H9 (cell line): ENCODE measurements around the gene NFATC2IP. TPM values are rescaled to one million over a fixed set of nuclear protein-coding genes. Genes with fewer than 3 reads are reported as not detected.

ENCODE experiments used
- DNase-seq: peaks from one replicate; pipeline ENCODE4 v3.0.0-alpha.2; 2017
- H2AFZ ChIP-seq: one replicate; pipeline ENCODE4 v1.6.1; 2013; ENCODE audit warnings: mild to moderate bottlenecking, low read length, control low read depth, moderate library complexity
- H2AK5ac ChIP-seq: 2 replicates; pipeline ENCODE4 v1.6.1; 2013; ENCODE audit warnings: low read length, control low read depth, mixed read lengths; ENCODE audit not compliant: insufficient read length
- H2BK120ac ChIP-seq: one replicate; pipeline ENCODE4 v1.6.1; 2013; ENCODE audit warnings: low read depth, mild to moderate bottlenecking, low read length, control low read depth, inconsistent platforms; ENCODE audit not compliant: poor library complexity, severe bottlenecking
- H2BK12ac ChIP-seq: 2 replicates; pipeline ENCODE4 v1.6.1; 2013; ENCODE audit warnings: low read length, control low read depth, mixed read lengths, low read depth; ENCODE audit not compliant: insufficient read length
- H2BK15ac ChIP-seq: 2 replicates; pipeline ENCODE4 v1.6.1; 2013; ENCODE audit warnings: low read depth, low read length, control low read depth
- H2BK20ac ChIP-seq: one replicate; pipeline ENCODE4 v1.6.1; 2013; ENCODE audit warnings: low read depth, mild to moderate bottlenecking, low read length, control low read depth, inconsistent platforms; ENCODE audit not compliant: poor library complexity, severe bottlenecking
- H2BK5ac ChIP-seq: 2 replicates; pipeline ENCODE4 v1.6.1; 2013; ENCODE audit warnings: low read length, control low read depth, mixed read lengths; ENCODE audit not compliant: insufficient read length
- H3K14ac ChIP-seq: 2 replicates; pipeline ENCODE4 v1.6.1; 2013; ENCODE audit warnings: low read length, control low read depth; ENCODE audit not compliant: insufficient read depth
- H3K18ac ChIP-seq: 2 replicates; pipeline ENCODE4 v1.6.1; 2013; ENCODE audit warnings: low read depth, mild to moderate bottlenecking, mixed read lengths, low read length, control low read depth; ENCODE audit not compliant: insufficient read length
- H3K23ac ChIP-seq: 2 replicates; pipeline ENCODE4 v1.6.1; 2013; ENCODE audit warnings: low read length, control low read depth, mixed read lengths, low read depth; ENCODE audit not compliant: insufficient read length
- H3K23me2 ChIP-seq: 2 replicates; pipeline ENCODE4 v1.6.1; 2013; ENCODE audit warnings: low read depth, mild to moderate bottlenecking, mixed read lengths, low read length, control low read depth; ENCODE audit not compliant: insufficient read length, poor library complexity, severe bottlenecking
- H3K27ac ChIP-seq: 2 replicates; pipeline ENCODE4 v1.5.1; 2013; ENCODE audit warnings: low read length, control low read depth, mixed read lengths, low read depth; ENCODE audit not compliant: insufficient read length
- H3K27me3 ChIP-seq: 2 replicates; pipeline ENCODE4 v1.6.1; 2013; ENCODE audit warnings: low read length, control low read depth, inconsistent platforms; ENCODE audit not compliant: insufficient read depth
- H3K4ac ChIP-seq: 2 replicates; pipeline ENCODE4 v1.6.1; 2013; ENCODE audit warnings: low read depth, mild to moderate bottlenecking, control low read depth, inconsistent platforms, low read length, moderate library complexity
- H3K4me1 ChIP-seq: 2 replicates; pipeline ENCODE4 v1.6.1; 2013; ENCODE audit warnings: low read length, control low read depth, inconsistent platforms; ENCODE audit not compliant: insufficient read depth
- H3K4me2 ChIP-seq: 2 replicates; pipeline ENCODE4 v1.6.1; 2013; ENCODE audit warnings: low read length, control low read depth, mixed read lengths; ENCODE audit not compliant: insufficient read length, insufficient read depth
- H3K56ac ChIP-seq: 2 replicates; pipeline ENCODE4 v1.6.1; 2013; ENCODE audit warnings: low read depth, mild to moderate bottlenecking, mixed read lengths, low read length, control low read depth; ENCODE audit not compliant: insufficient read length
- H3K79me1 ChIP-seq: 2 replicates; pipeline ENCODE4 v1.6.1; 2013; ENCODE audit warnings: low read depth, mild to moderate bottlenecking, moderate library complexity, low read length, control low read depth, inconsistent platforms; ENCODE audit not compliant: insufficient read depth, poor library complexity, severe bottlenecking
- H3K79me2 ChIP-seq: 2 replicates; pipeline ENCODE4 v1.6.1; 2013; ENCODE audit warnings: low read length, control low read depth, inconsistent platforms; ENCODE audit not compliant: insufficient read depth
- H3K9ac ChIP-seq: 2 replicates; pipeline ENCODE4 v1.6.1; 2013; ENCODE audit warnings: low read length, control low read depth, mixed read lengths; ENCODE audit not compliant: insufficient read length; ENCODE audit errors: extremely low read depth
- H3K9me3 ChIP-seq: one replicate; pipeline ENCODE4 v1.6.1; 2013; ENCODE audit warnings: low read depth, low read length, inconsistent platforms; ENCODE audit not compliant: control insufficient read depth
- H3T11ph ChIP-seq: one replicate; pipeline ENCODE4 v1.6.1; 2013; ENCODE audit warnings: mild to moderate bottlenecking, low read length, control low read depth, inconsistent platforms
- H4K20me1 ChIP-seq: one replicate; pipeline ENCODE4 v1.6.1; 2013; ENCODE audit not compliant: control insufficient read depth, insufficient read length, insufficient read depth
- H4K5ac ChIP-seq: 2 replicates; pipeline ENCODE4 v1.6.1; 2013; ENCODE audit warnings: low read depth, mild to moderate bottlenecking, mixed read lengths, low read length, control low read depth; ENCODE audit not compliant: insufficient read length
- H4K8ac ChIP-seq: replicated peaks from 2 replicates; pipeline ENCODE4 v1.6.1; 2013; ENCODE audit warnings: low read length, control low read depth, mixed read lengths, low read depth; ENCODE audit not compliant: insufficient read length
- H4K91ac ChIP-seq: 2 replicates; pipeline ENCODE4 v1.6.1; 2013; ENCODE audit warnings: low read depth, mild to moderate bottlenecking, moderate library complexity, mixed read lengths, low read length, control low read depth; ENCODE audit not compliant: insufficient read length
- H3K27ac Mint-ChIP-seq, 3 experiments: 2 replicates in 2 of 3; 3 replicates in 1 of 3; pipeline ENCODE4 v1.8.0; 2020 to 2021; ENCODE audit warnings: mixed read lengths in 3 of 3, mild to moderate bottlenecking in 1 of 3, moderate library complexity in 1 of 3
- H3K27me3 Mint-ChIP-seq: 2 replicates; pipeline ENCODE4 v1.8.0; 2021; ENCODE audit warnings: low read depth, mild to moderate bottlenecking, moderate library complexity, mixed read lengths
- H3K36me3 Mint-ChIP-seq, 3 experiments: 2 replicates in 2 of 3; 3 replicates in 1 of 3; pipeline ENCODE4 v1.8.0; 2020 to 2021; ENCODE audit warnings: low read depth in 3 of 3, mixed read lengths in 3 of 3; ENCODE audit not compliant: insufficient read depth in 1 of 3
- H3K4me1 Mint-ChIP-seq, 2 experiments: 2 replicates each; pipeline ENCODE4 v1.8.0; 2020; ENCODE audit warnings: mixed read lengths in 2 of 2
- H3K4me3 Mint-ChIP-seq, 2 experiments: 2 replicates in 1 of 2; 3 replicates in 1 of 2; pipeline ENCODE4 v1.8.0; 2020 to 2021; ENCODE audit warnings: mild to moderate bottlenecking in 2 of 2, mixed read lengths in 2 of 2, moderate library complexity in 1 of 2
- H3K9me3 Mint-ChIP-seq, 2 experiments: 2 replicates in 1 of 2; 3 replicates in 1 of 2; pipeline ENCODE4 v1.8.0; 2020; ENCODE audit warnings: mild to moderate bottlenecking in 2 of 2, mixed read lengths in 2 of 2, moderate library complexity in 1 of 2
- whole genome bisulfite sequencing: extraction: QIAGEN DNeasy Blood & Tissue Kit; methylation state at CpG from one replicate; pipeline ENCODE4 v1.1.7; 2013; ENCODE audit warnings: missing lambda C conversion rate, low lambda C conversion rate, mixed read lengths; ENCODE audit not compliant: insufficient read length; ENCODE audit errors: extremely low coverage; 5-methylcytosine and 5-hydroxymethylcytosine counted together
- total RNA-seq: library from RNA; stranded (reverse); gene quantifications from 2 replicates; pipeline ENCODE4 v1.2.1, GENCODE V29; 2021
- TF ChIP-seq, protein P1 (sequence below): fragments of 200-600 bp; sonication (generic); conservative IDR thresholded peaks from 3 replicates; pipeline ENCODE4 v1.8.0; 2021; ENCODE audit warnings: antibody characterized with exemption, mild to moderate bottlenecking

Gene NFATC2IP
- total RNA-seq, 1 experiment from 2014 or later, result 73.8 TPM

DNA sequence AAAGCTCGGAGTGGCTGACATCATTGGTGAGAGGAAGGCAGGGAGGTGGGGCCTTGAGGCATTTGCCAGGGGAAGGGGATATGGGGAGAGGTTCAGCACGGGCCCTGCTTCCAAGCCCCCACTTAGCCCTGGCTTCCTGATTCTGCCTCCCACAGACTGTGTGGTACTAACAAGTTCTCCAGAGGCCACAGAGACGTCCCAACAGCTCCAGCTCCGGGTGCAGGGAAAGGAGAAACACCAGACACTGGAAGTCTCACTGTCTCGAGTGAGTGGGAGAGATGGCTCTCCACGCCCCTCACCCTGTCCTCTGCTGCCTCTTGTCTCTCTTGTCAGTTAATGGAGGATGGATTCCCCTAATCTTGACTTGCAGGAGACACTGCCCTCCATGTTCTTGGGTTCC lies 8.1 kb downstream of the NFATC2IP start:
- Histone ChIP-seq H3K4me1 (no peaks in the 10 kb centered on the region), H2BK20ac (no peak overlapping the region), H3T11ph (no peak overlapping the region), H2BK12ac (no peak overlapping the region), H4K8ac (no peak overlapping the region), H3K27ac (no peak overlapping the region), H3K18ac (no peak overlapping the region), H2BK15ac (no peak overlapping the region), H3K79me1 (no peaks in the 10 kb centered on the region), H2BK5ac (no peak overlapping the region), H3K4me2 (no peak overlapping the region), H4K91ac (no peak overlapping the region), H4K20me1 (no peaks in the 10 kb centered on the region), H3K14ac (no peak overlapping the region), H4K5ac (no peak overlapping the region), H3K56ac (no peak overlapping the region), H3K4ac (no peak overlapping the region), H2AK5ac (no peak overlapping the region), H3K23ac (no peak overlapping the region), H3K9me3 (no peaks in the 10 kb centered on the region), H2AFZ (no peak overlapping the region), H2BK120ac (no peak overlapping the region), H3K23me2 (no peaks in the 10 kb centered on the region), H3K9ac (no peak overlapping the region), H3K27me3 (no peaks in the 10 kb centered on the region), H3K79me2 (no peaks in the 10 kb centered on the region)
- TF ChIP-seq, protein P1, sequence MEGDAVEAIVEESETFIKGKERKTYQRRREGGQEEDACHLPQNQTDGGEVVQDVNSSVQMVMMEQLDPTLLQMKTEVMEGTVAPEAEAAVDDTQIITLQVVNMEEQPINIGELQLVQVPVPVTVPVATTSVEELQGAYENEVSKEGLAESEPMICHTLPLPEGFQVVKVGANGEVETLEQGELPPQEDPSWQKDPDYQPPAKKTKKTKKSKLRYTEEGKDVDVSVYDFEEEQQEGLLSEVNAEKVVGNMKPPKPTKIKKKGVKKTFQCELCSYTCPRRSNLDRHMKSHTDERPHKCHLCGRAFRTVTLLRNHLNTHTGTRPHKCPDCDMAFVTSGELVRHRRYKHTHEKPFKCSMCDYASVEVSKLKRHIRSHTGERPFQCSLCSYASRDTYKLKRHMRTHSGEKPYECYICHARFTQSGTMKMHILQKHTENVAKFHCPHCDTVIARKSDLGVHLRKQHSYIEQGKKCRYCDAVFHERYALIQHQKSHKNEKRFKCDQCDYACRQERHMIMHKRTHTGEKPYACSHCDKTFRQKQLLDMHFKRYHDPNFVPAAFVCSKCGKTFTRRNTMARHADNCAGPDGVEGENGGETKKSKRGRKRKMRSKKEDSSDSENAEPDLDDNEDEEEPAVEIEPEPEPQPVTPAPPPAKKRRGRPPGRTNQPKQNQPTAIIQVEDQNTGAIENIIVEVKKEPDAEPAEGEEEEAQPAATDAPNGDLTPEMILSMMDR, result no peak
- Mint-ChIP-seq H3K4me3 (no peak overlapping the region), H3K36me3 (peaks cover 55 to 87% (median 85%) of the 10 kb centered on the region in 3 experiments; a peak in 6 of 7 replicates), H3K27me3 (no peaks in the 10 kb centered on the region), H3K27ac (no peak overlapping the region), H3K9me3 (no peaks in the 10 kb centered on the region), H3K4me1 (no peaks in the 10 kb centered on the region)
- no peak for DNase-seq
- no CpG with 5 or more reads among the region's 6 CpGs for WGBS
